K562 (cell line): Measurements from ENCODE around the gene IP6K3. TPM values are rescaled to one million over a fixed set of nuclear protein-coding genes. Genes with fewer than 3 reads are reported as not detected.
A peak's percentile ranks its signal among the peaks of the same experiment; 100 is the strongest.

Experiments used
- ATAC-seq: fragments of 200-7000 bp; cut with Tn5 transposase; 3 replicates; pipeline ENCODE4 v1.9.1; 2020; ENCODE audit warnings: moderate library complexity
- BruUV-seq: library from RNA; stranded (reverse); fragments of 400-500 nt; replicated peaks from 2 replicates; lab custom pipeline; 2021; lab: Mats Ljungman, UMichigan
- CTCF ChIA-PET: fragments of 300-600 bp; formaldehyde crosslinking; extraction: SDS; loops from one replicate; lab custom pipeline; 2021; ENCODE audit warnings: low intra/inter-chr PET ratio; lab: Yijun Ruan, JAX
- POLR2A ChIA-PET: fragments of 300-600, 350-650 bp; sonication (Branson Sonifier 250); formaldehyde crosslinking; extraction: SDS; loops from one replicate; lab custom pipeline; 2021; ENCODE audit warnings: antibody characterized with exemption, inconsistent platforms; lab: Yijun Ruan, JAX
- DNase-seq, 4 experiments: peaks; one replicate each; pipeline versions ENCODE4 v3.0.0 to v3.0.0-alpha.2; 2011 to 2018; ENCODE audit warnings: low spot score in 3 of 4, mixed read lengths in 3 of 4; ENCODE audit errors: extremely low read depth in 1 of 4
- FAIRE-seq: peaks from 2 replicates; lab custom pipeline; 2011; peaks lifted over from hg19 to GRCh38; lab: Jason Lieb, UNC
- H2AFZ ChIP-seq: 2 replicates; pipeline ENCODE4 v1.6.0; 2011; ENCODE audit warnings: low read depth, low read length, control low read depth, inconsistent platforms
- H3K27ac ChIP-seq: fragments of 200-600 bp; 3 replicates; pipeline ENCODE4 v1.8.0; 2011; ENCODE audit warnings: low read depth, mild to moderate bottlenecking, control low read depth, inconsistent platforms, low read length, moderate library complexity, mixed read lengths; ENCODE audit errors: extremely low read depth
- H3K27me3 ChIP-seq, 2 experiments: fragments of 300-600 bp in 1 of 2; 2 replicates in 1 of 2; 3 replicates in 1 of 2; pipeline versions ENCODE4 v1.6.0 to v1.8.0; 2011; ENCODE audit warnings: inconsistent platforms in 2 of 2, low read length in 2 of 2, mild to moderate bottlenecking in 1 of 2, mixed read lengths in 1 of 2, moderate library complexity in 1 of 2; ENCODE audit not compliant: control insufficient read depth in 2 of 2, insufficient read depth in 2 of 2
- H3K36me3 ChIP-seq: fragments of 300-600 bp; 3 replicates; pipeline ENCODE4 v1.8.0; 2011; ENCODE audit warnings: mild to moderate bottlenecking, low read length, inconsistent platforms; ENCODE audit not compliant: control insufficient read depth, insufficient read depth
- H3K4me1 ChIP-seq, 2 experiments: fragments of 200-600 bp in 1 of 2; replicated peaks in 1 of 2; 2 replicates in 1 of 2; 3 replicates in 1 of 2; pipeline versions ENCODE4 v1.5.1 to v1.8.0; 2011; ENCODE audit warnings: inconsistent platforms in 2 of 2, low read length in 2 of 2, mild to moderate bottlenecking in 1 of 2, mixed read lengths in 1 of 2, moderate library complexity in 1 of 2; ENCODE audit not compliant: control insufficient read depth in 2 of 2, insufficient read depth in 2 of 2
- H3K4me2 ChIP-seq: 2 replicates; pipeline ENCODE4 v1.6.1; 2011; ENCODE audit warnings: low read length, control low read depth, inconsistent platforms, mixed read lengths; ENCODE audit not compliant: insufficient read depth
- H3K4me3 ChIP-seq: fragments of 200-600 bp; sonication (generic), shearing (Covaris generic); 2 replicates; pipeline ENCODE4 v1.5.1; 2016; ENCODE audit warnings: control low read depth, inconsistent platforms
- H3K79me2 ChIP-seq: fragments of 200-600 bp; 3 replicates; pipeline ENCODE4 v1.8.0; 2011; ENCODE audit warnings: low read length, inconsistent platforms; ENCODE audit not compliant: control insufficient read depth, insufficient read depth
- H3K9ac ChIP-seq, 2 experiments: 2 replicates each; pipeline versions ENCODE4 v1.6.0 to v1.6.1; 2011; ENCODE audit warnings: low read depth in 2 of 2, low read length in 2 of 2, control low read depth in 1 of 2, inconsistent platforms in 1 of 2, mild to moderate bottlenecking in 1 of 2, mixed read lengths in 1 of 2; ENCODE audit not compliant: insufficient read depth in 1 of 2
- H3K9me1 ChIP-seq: one replicate; pipeline ENCODE4 v1.6.0; 2011; ENCODE audit warnings: inconsistent platforms, mild to moderate bottlenecking, low read length, moderate library complexity; ENCODE audit not compliant: control insufficient read depth, insufficient read depth
- H3K9me3 ChIP-seq: replicated peaks from 2 replicates; pipeline ENCODE4 v1.5.1; 2011; ENCODE audit warnings: low read depth, low read length, inconsistent platforms; ENCODE audit not compliant: control insufficient read depth, insufficient read depth
- H4K20me1 ChIP-seq: replicated peaks from 2 replicates; pipeline ENCODE4 v1.6.1; 2011; ENCODE audit warnings: low read length, inconsistent platforms, mixed read lengths; ENCODE audit not compliant: control insufficient read depth, insufficient read depth
- CXXC5 ChIP-seq: fragments of 250-450 bp; sonication (Bioruptor Pico); IDR thresholded peaks from 2 replicates; pipeline ENCODE4 v1.8.0; 2022; ENCODE audit warnings: inconsistent platforms, mild to moderate bottlenecking, moderate library complexity
- HCFC1 ChIP-seq: IDR thresholded peaks from 2 replicates; pipeline ENCODE4 v1.6.1; 2012; ENCODE audit warnings: low read depth, low read length, improper control_type of control experiment
- HDGF ChIP-seq: fragments of 450-650 bp; IDR thresholded peaks from 2 replicates; pipeline ENCODE4 v1.6.1; 2016
- KLF1 ChIP-seq: fragments of 450-650 bp; IDR thresholded peaks from 2 replicates; pipeline ENCODE4 v1.6.1; 2016; ENCODE audit warnings: missing genetic modification characterization, missing compliant biosample characterization
- MTA3 ChIP-seq: fragments of 450-650 bp; formaldehyde crosslinking; IDR thresholded peaks from 2 replicates; pipeline ENCODE4 v1.6.1; 2017; ENCODE audit warnings: mild to moderate bottlenecking, borderline replicate concordance
- PHF20 ChIP-seq: fragments of 450-650 bp; IDR thresholded peaks from 2 replicates; pipeline ENCODE4 v1.6.1; 2018; ENCODE audit not compliant: partially characterized antibody
- POLR2G ChIP-seq: fragments of 200-400 bp; formaldehyde crosslinking; IDR thresholded peaks from 2 replicates; pipeline ENCODE4 v1.6.1; 2017; ENCODE audit warnings: low read depth, mild to moderate bottlenecking, antibody characterized with exemption, low read length, moderate library complexity
- RBM25 ChIP-seq: fragments of 200-400 bp; formaldehyde crosslinking; IDR thresholded peaks from 2 replicates; pipeline ENCODE4 v1.6.1; 2018; ENCODE audit warnings: low read length, low read depth, moderate library complexity; ENCODE audit not compliant: severe bottlenecking
- STAT5A ChIP-seq: IDR thresholded peaks from 2 replicates; pipeline ENCODE4 v1.6.1; 2012; ENCODE audit warnings: low read length, inconsistent platforms, borderline replicate concordance
- TARDBP ChIP-seq: fragments of 450-650 bp; IDR thresholded peaks from 2 replicates; pipeline ENCODE4 v1.6.1; 2016
- ZNF41 ChIP-seq: fragments of 250-450 bp; sonication (Bioruptor Pico); conservative IDR thresholded peaks from 2 replicates; pipeline ENCODE4 v1.4.0; 2020; ENCODE audit warnings: mild to moderate bottlenecking
- ZZZ3 ChIP-seq: fragments of 450-650 bp; IDR thresholded peaks from 2 replicates; pipeline ENCODE4 v1.6.1; 2016; ENCODE audit warnings: antibody characterized with exemption, mild to moderate bottlenecking, moderate library complexity
- WGBS: fragments of 100-300 bp; shearing (Covaris generic); methylation state at CpG from one replicate; pipeline ENCODE4 v1.1.6; 2016; ENCODE audit warnings: low coverage, mixed read lengths; ENCODE audit not compliant: insufficient coverage; ENCODE audit errors: missing lambda C conversion rate; 5-methylcytosine and 5-hydroxymethylcytosine counted together
- in situ Hi-C: fragments of 300-500 bp; cut with MboI; formaldehyde crosslinking; loops from 4 replicates; pipeline ENCODE4 v1.15.0; 2018; ENCODE audit warnings: inconsistent platforms, mixed read lengths
- intact Hi-C: fragments of 100-400 bp; cut with micrococcal nuclease; formaldehyde crosslinking; loops from 2 replicates; pipeline ENCODE4 v1.14.2; 2022
- polyA plus RNA-seq, 8 experiments: library from polyadenylated mRNA; depleted of rRNA in 4 of 8; stranded (reverse) in 5 of 8; unstranded in 3 of 8; fragments of >200 nt; fragmentation: Nextera tagmentation in 2 of 8; fragmentation: Illumina TruSeq in 1 of 8; extraction: Ambion mirVana in 2 of 8; extraction: Trizol in 1 of 8; gene quantifications; 2 replicates each; pipeline versions ENCODE4 v1.2.1 to v1.2.3, GENCODE V29; 2011 to 2014; ENCODE audit warnings: inconsistent platforms in 1 of 8, missing spikeins in 1 of 8
- total RNA-seq, 7 experiments: library from RNA; depleted of rRNA in 6 of 7; stranded (reverse); fragments of >200 nt in 6 of 7; fragmentation: Illumina TruSeq in 2 of 7; extraction: Trizol in 2 of 7; gene quantifications; 2 replicates each; pipeline versions ENCODE4 v1.2.1 to v1.2.3, GENCODE V29; 2011 to 2021; ENCODE audit warnings: low replicate concordance in 1 of 7
- TF ChIP-seq, protein P1 (sequence below): sonication (generic); IDR thresholded peaks from 2 replicates; pipeline ENCODE4 v1.6.1; 2016
- TF ChIP-seq, protein P2 (sequence below): fragments of 450-650 bp; IDR thresholded peaks from 2 replicates; pipeline ENCODE4 v1.6.1; 2016; ENCODE audit warnings: antibody characterized with exemption
- TF ChIP-seq, protein P3 (sequence below): sonication (generic); formaldehyde crosslinking; IDR thresholded peaks from 2 replicates; pipeline ENCODE4 v1.8.1; 2023; ENCODE audit warnings: mild to moderate bottlenecking, missing genetic modification reagents
- TF ChIP-seq, protein P4 (sequence below): fragments of 250-450 bp; sonication (Bioruptor Pico); IDR thresholded peaks from 2 replicates; pipeline ENCODE4 v1.8.0; 2021; ENCODE audit warnings: moderate library complexity, mild to moderate bottlenecking, inconsistent platforms

IP6K3 gene
- total and polyA plus RNA-seq, 9 of the 15 experiments (the other 6 are each of a cell fraction or from before 2014, with no cell fraction given): not detected

DNA sequence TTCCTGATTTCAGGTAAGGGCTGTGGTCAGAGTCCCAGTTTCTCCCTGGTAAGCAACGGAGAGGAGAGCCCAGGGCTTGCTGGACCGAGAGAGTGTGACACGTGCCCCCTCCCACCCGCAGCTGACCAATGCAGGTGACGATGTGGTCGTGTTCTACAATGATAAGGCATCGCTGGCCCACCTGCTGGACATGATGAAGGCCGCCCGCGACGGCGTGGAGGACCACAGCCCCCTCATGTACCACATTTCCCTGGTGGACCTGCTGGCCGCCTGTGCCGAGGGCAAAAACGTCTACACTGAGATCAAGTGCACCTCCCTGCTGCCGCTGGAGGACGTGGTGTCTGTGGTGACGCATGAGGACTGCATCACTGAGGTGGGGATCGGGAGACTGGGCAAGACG lies 66.9 kb downstream of the IP6K3 start:
- H3K4me3 ChIP-seq: no peak overlapping the region
- peaks cover 0 to 3% of the 10 kb centered on the region in 2 experiments; a peak in 1 of 5 replicates for H3K4me1 ChIP-seq
- H3K4me2 ChIP-seq: no peak overlapping the region
- intact Hi-C loops (no loop called here), in situ Hi-C loops (no loop called here)
- no peak overlapping the region for H2AFZ ChIP-seq
- H3K79me2 ChIP-seq: no peaks in the 10 kb centered on the region
- no peak for FAIRE-seq
- peaks cover 90% of the 10 kb centered on the region; the same call in 2 of the 3 replicates for H3K36me3 ChIP-seq
- ChIA-PET POLR2A (interaction anchor here (0.6 kb wide), 2 partner anchors 439 to 568 kb away, joined by 4 read pairs; no protein-coding TSS in a partner anchor), CTCF (no interaction called here)
- 88% methylated on average over 19 of the region's 20 CpGs for WGBS
- DNase-seq: no peak
- H3K9me3 ChIP-seq: no peaks in the 10 kb centered on the region
- no TSS peak for BruUV-seq
- H3K27me3 ChIP-seq: no peaks in the 10 kb centered on the region
- H3K9ac ChIP-seq: peak overlapping the region in 1 of 2 experiments; percentile 45; a peak in 2 of 4 replicates
- H3K27ac ChIP-seq: no peak overlapping the region
- no peaks in the 10 kb centered on the region for H4K20me1 ChIP-seq
- TF ChIP-seq, protein P1, sequence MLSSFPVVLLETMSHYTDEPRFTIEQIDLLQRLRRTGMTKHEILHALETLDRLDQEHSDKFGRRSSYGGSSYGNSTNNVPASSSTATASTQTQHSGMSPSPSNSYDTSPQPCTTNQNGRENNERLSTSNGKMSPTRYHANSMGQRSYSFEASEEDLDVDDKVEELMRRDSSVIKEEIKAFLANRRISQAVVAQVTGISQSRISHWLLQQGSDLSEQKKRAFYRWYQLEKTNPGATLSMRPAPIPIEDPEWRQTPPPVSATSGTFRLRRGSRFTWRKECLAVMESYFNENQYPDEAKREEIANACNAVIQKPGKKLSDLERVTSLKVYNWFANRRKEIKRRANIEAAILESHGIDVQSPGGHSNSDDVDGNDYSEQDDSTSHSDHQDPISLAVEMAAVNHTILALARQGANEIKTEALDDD: no peak
- TF ChIP-seq TARDBP: no peak
- TF ChIP-seq KLF1 (tag): no peak
- TF ChIP-seq POLR2G: 0 out of 2 replicates have a peak, but pooled peaks have one; percentile 18
- TF ChIP-seq ZNF41 (CRISPR knock-in tag): no peak
- no peak for TF ChIP-seq HCFC1
- TF ChIP-seq RBM25: no peak
- no peak for TF ChIP-seq MTA3
- no peak for TF ChIP-seq HDGF
- TF ChIP-seq CXXC5 (CRISPR knock-in tag): no peak
- TF ChIP-seq, protein P2, sequence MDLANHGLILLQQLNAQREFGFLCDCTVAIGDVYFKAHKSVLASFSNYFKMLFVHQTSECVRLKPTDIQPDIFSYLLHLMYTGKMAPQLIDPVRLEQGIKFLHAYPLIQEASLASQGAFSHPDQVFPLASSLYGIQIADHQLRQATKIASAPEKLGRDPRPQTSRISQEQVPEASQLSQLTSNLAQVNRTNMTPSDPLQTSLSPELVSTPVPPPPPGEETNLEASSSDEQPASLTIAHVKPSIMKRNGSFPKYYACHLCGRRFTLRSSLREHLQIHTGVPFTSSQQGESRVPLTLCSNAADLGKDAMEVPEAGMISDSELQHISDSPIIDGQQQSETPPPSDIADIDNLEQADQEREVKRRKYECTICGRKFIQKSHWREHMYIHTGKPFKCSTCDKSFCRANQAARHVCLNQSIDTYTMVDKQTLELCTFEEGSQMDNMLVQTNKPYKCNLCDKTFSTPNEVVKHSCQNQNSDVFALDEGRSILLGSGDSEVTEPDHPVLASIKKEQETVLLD: no peak
- TF ChIP-seq STAT5A: no peak
- TF ChIP-seq, protein P3, sequence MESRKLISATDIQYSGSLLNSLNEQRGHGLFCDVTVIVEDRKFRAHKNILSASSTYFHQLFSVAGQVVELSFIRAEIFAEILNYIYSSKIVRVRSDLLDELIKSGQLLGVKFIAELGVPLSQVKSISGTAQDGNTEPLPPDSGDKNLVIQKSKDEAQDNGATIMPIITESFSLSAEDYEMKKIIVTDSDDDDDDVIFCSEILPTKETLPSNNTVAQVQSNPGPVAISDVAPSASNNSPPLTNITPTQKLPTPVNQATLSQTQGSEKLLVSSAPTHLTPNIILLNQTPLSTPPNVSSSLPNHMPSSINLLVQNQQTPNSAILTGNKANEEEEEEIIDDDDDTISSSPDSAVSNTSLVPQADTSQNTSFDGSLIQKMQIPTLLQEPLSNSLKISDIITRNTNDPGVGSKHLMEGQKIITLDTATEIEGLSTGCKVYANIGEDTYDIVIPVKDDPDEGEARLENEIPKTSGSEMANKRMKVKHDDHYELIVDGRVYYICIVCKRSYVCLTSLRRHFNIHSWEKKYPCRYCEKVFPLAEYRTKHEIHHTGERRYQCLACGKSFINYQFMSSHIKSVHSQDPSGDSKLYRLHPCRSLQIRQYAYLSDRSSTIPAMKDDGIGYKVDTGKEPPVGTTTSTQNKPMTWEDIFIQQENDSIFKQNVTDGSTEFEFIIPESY: 0 out of 2 replicates have a peak, but pooled peaks have one; percentile 18
- no peak for TF ChIP-seq PHF20
- TF ChIP-seq, protein P4, sequence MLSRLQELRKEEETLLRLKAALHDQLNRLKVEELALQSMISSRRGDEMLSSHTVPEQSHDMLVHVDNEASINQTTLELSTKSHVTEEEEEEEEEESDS: no peak
- no peak for TF ChIP-seq ZZZ3
- H3K9me1 ChIP-seq: no peaks in the 10 kb centered on the region
- ATAC-seq: no peak
